Colonic mucosa (tissue), 4 donors: ENCODE results near the gene SCG5. TPM values are rescaled to one million over a fixed set of nuclear protein-coding genes. Genes with fewer than 3 reads are reported as not detected.

Experiments
- DNase-seq: peaks from one replicate; pipeline ENCODE4 v3.0.0-alpha.2; 2020
- H3K27ac ChIP-seq: fragments of 200-600 bp; one replicate; pipeline ENCODE4 v1.8.0; 2021
- H3K27me3 ChIP-seq: fragments of 200-600 bp; one replicate; pipeline ENCODE4 v1.8.0; 2021
- H3K36me3 ChIP-seq: fragments of 200-600 bp; one replicate; pipeline ENCODE4 v1.8.0; 2021
- H3K4me1 ChIP-seq: fragments of 200-600 bp; one replicate; pipeline ENCODE4 v1.8.0; 2021; ENCODE audit warnings: mild to moderate bottlenecking
- H3K4me3 ChIP-seq: fragments of 200-600 bp; one replicate; pipeline ENCODE4 v1.8.0; 2021
- H3K9ac ChIP-seq, 2 donors: one replicate each; pipeline ENCODE4 v1.7.0; 2013; ENCODE audit warnings: control low read depth in 2 of 2, low read depth in 2 of 2, low read length in 2 of 2
- H3K9me3 ChIP-seq: fragments of 200-600 bp; one replicate; pipeline ENCODE4 v1.8.0; 2021
- CTCF ChIP-seq: fragments of 200-600 bp; IDR thresholded peaks from one replicate; pipeline ENCODE4 v1.8.0; 2022; ENCODE audit warnings: antibody characterized with exemption, mild to moderate bottlenecking
- intact Hi-C: fragments of 100-400 bp; cut with DNase I; formaldehyde crosslinking; loops from one replicate; pipeline ENCODE4 v1.14.1; 2022
- total RNA-seq, 2 donors: library from RNA; stranded (reverse); fragmentation: NEBNext Ultra II Directional in 1 of 2; extraction: Animal tissue kit (Norgen Biotek cat#: 25700) in 1 of 2; gene quantifications; one replicate each; pipeline ENCODE4 v1.2.1, GENCODE V29; 2021
- donor health status: healthy.
- donor health status: DM: no; HTN: no; CAD: no.
- donor health status: DM: no; HTN: no; CAD: no.

Gene SCG5
- total RNA-seq, 2 donors from 2014 or later = 4.1 to 9.6 TPM

GRCh38 chr15:32732574-32733157 lies 91.2 kb downstream of the SCG5 start:
- no peak for DNase-seq
- no peak for TF ChIP-seq CTCF
- Histone ChIP-seq H3K9ac (no peak overlapping the region), H3K4me1 (no peaks in the 10 kb centered on the region), H3K27ac (no peak overlapping the region), H3K27me3 (no peaks in the 10 kb centered on the region), H3K36me3 (no peaks in the 10 kb centered on the region), H3K4me3 (no peak overlapping the region), H3K9me3 (no peaks in the 10 kb centered on the region)
- intact Hi-C loops = loop anchor here (10.0 kb wide), 1 partner anchor 62 kb away; no protein-coding TSS in a partner anchor

GRCh38 chr15:32733281-32733680 lies 91.8 kb downstream of the SCG5 start:
- no peak for TF ChIP-seq CTCF
- intact Hi-C loops = loop anchor here (10.0 kb wide), 1 partner anchor 62 kb away; no protein-coding TSS in a partner anchor
- H3K9ac ChIP-seq = no peak overlapping the region
- H3K36me3 ChIP-seq = no peaks in the 10 kb centered on the region
- H3K4me1 ChIP-seq = no peaks in the 10 kb centered on the region
- DNase-seq = no peak
- H3K4me3 ChIP-seq = no peak overlapping the region
- no peaks in the 10 kb centered on the region for H3K27me3 ChIP-seq
- H3K9me3 ChIP-seq = no peaks in the 10 kb centered on the region
- no peak overlapping the region for H3K27ac ChIP-seq

GRCh38 chr15:32735989-32736700 lies 94.6 kb downstream of the SCG5 start:
- Histone ChIP-seq H3K27ac (no peak overlapping the region), H3K9ac (no peak overlapping the region), H3K36me3 (no peaks in the 10 kb centered on the region), H3K9me3 (no peaks in the 10 kb centered on the region), H3K4me1 (no peaks in the 10 kb centered on the region), H3K27me3 (no peaks in the 10 kb centered on the region), H3K4me3 (no peak overlapping the region)
- TF ChIP-seq CTCF = no peak
- intact Hi-C loops = loop anchor here (10.0 kb wide), 1 partner anchor 59 kb away; no protein-coding TSS in a partner anchor
- no peak for DNase-seq

GRCh38 chr15:32736701-32737061 lies 95.2 kb downstream of the SCG5 start:
- intact Hi-C loops = loop anchor here (10.0 kb wide), 1 partner anchor 58 kb away; no protein-coding TSS in a partner anchor
- no peak overlapping the region for H3K4me3 ChIP-seq
- no peak overlapping the region for H3K27ac ChIP-seq
- H3K9me3 ChIP-seq = no peaks in the 10 kb centered on the region
- no peaks in the 10 kb centered on the region for H3K27me3 ChIP-seq
- no peak for DNase-seq
- no peaks in the 10 kb centered on the region for H3K4me1 ChIP-seq
- no peaks in the 10 kb centered on the region for H3K36me3 ChIP-seq
- no peak for TF ChIP-seq CTCF
- no peak overlapping the region for H3K9ac ChIP-seq

GRCh38 chr15:32737304-32737703 lies 95.8 kb downstream of the SCG5 start:
- Histone ChIP-seq H3K36me3 (no peaks in the 10 kb centered on the region), H3K27me3 (no peaks in the 10 kb centered on the region), H3K9me3 (no peaks in the 10 kb centered on the region), H3K9ac (no peak overlapping the region), H3K27ac (no peak overlapping the region), H3K4me3 (no peak overlapping the region), H3K4me1 (no peaks in the 10 kb centered on the region)
- DNase-seq = no peak
- TF ChIP-seq CTCF = no peak
- intact Hi-C loops = loop anchor here (10.0 kb wide), 1 partner anchor 57 kb away; no protein-coding TSS in a partner anchor
